K562 (cell line): Measurements from ENCODE around the gene YES1. TPM values are rescaled to one million over a fixed set of nuclear protein-coding genes. Genes with fewer than 3 reads are reported as not detected.
A peak's percentile ranks its signal among the peaks of the same experiment; 100 is the strongest.

ENCODE experiments used
- BMI1 ChIP-seq: fragments of 150-350 bp; IDR thresholded peaks from 2 replicates; pipeline ENCODE4 v1.6.1; 2014; ENCODE audit warnings: low read length
- CHD2 ChIP-seq: IDR thresholded peaks from 2 replicates; pipeline ENCODE4 v1.6.1; 2011; ENCODE audit warnings: low read depth, low read length
- CHD4 ChIP-seq: fragments of 200-600 bp; sonication (generic); IDR thresholded peaks from 3 replicates; pipeline ENCODE4 v1.6.1; 2012; ENCODE audit warnings: low read depth, mild to moderate bottlenecking, mixed read lengths, low read length, inconsistent platforms; ENCODE audit not compliant: insufficient read depth, insufficient replicate concordance, poor library complexity, severe bottlenecking
- CREM ChIP-seq: IDR thresholded peaks from 2 replicates; pipeline ENCODE4 v1.6.1; 2014; ENCODE audit warnings: antibody characterized with exemption, low read depth
- CTBP1 ChIP-seq: fragments of 450-650 bp; IDR thresholded peaks from 2 replicates; pipeline ENCODE4 v1.6.1; 2016; ENCODE audit warnings: borderline replicate concordance
- DDX20 ChIP-seq: fragments of 450-650 bp; IDR thresholded peaks from 2 replicates; pipeline ENCODE4 v1.6.1; 2016; ENCODE audit warnings: missing genetic modification characterization, low read depth, mild to moderate bottlenecking, missing compliant biosample characterization, moderate library complexity
- EGR1 ChIP-seq: fragments of 450-650 bp; conservative IDR thresholded peaks from 2 replicates; pipeline ENCODE4 v1.6.1; 2017; ENCODE audit warnings: mild to moderate bottlenecking
- EHMT2 ChIP-seq: fragments of 450-650 bp; IDR thresholded peaks from 2 replicates; pipeline ENCODE4 v1.6.1; 2018; ENCODE audit warnings: antibody characterized with exemption
- ERF ChIP-seq: fragments of 450-650 bp; formaldehyde crosslinking; IDR thresholded peaks from 2 replicates; pipeline ENCODE4 v1.4.0; 2020; ENCODE audit warnings: mild to moderate bottlenecking, mixed read lengths
- ESRRA ChIP-seq: fragments of 450-650 bp; IDR thresholded peaks from 2 replicates; pipeline ENCODE4 v1.6.1; 2014; ENCODE audit warnings: low read depth, mild to moderate bottlenecking, moderate library complexity, borderline replicate concordance
- GATA2 ChIP-seq: sonication (generic); formaldehyde crosslinking; IDR thresholded peaks from 2 replicates; pipeline ENCODE4 v1.4.0; 2020; ENCODE audit warnings: mild to moderate bottlenecking, missing genetic modification reagents
- HMG20A ChIP-seq: fragments of 450-650 bp; formaldehyde crosslinking; conservative IDR thresholded peaks from 2 replicates; pipeline ENCODE4 v1.4.0; 2020; ENCODE audit warnings: mild to moderate bottlenecking, mixed read lengths
- POLR2A ChIP-seq: fragments of 450-650 bp; conservative IDR thresholded peaks from 2 replicates; pipeline ENCODE4 v1.6.1; 2016
- TCF7 ChIP-seq: sonication (generic); IDR thresholded peaks from 2 replicates; pipeline ENCODE4 v1.6.1; 2016; ENCODE audit warnings: antibody characterized with exemption, borderline replicate concordance
- polyA plus RNA-seq, 8 experiments: library from polyadenylated mRNA; depleted of rRNA in 4 of 8; stranded (reverse) in 5 of 8; unstranded in 3 of 8; fragments of >200 nt; fragmentation: Nextera tagmentation in 2 of 8; fragmentation: Illumina TruSeq in 1 of 8; extraction: Ambion mirVana in 2 of 8; extraction: Trizol in 1 of 8; gene quantifications; 2 replicates each; pipeline versions ENCODE4 v1.2.1 to v1.2.3, GENCODE V29; 2011 to 2014; ENCODE audit warnings: inconsistent platforms in 1 of 8, missing spikeins in 1 of 8
- total RNA-seq, 7 experiments: library from RNA; depleted of rRNA in 6 of 7; stranded (reverse); fragments of >200 nt in 6 of 7; fragmentation: Illumina TruSeq in 2 of 7; extraction: Trizol in 2 of 7; gene quantifications; 2 replicates each; pipeline versions ENCODE4 v1.2.1 to v1.2.3, GENCODE V29; 2011 to 2021; ENCODE audit warnings: low replicate concordance in 1 of 7
- TF ChIP-seq, protein P1 (sequence below): IDR thresholded peaks from 2 replicates; pipeline ENCODE4 v1.6.1; 2012; ENCODE audit warnings: low read depth, low read length, improper control_type of control experiment, borderline replicate concordance
- TF ChIP-seq, protein P2 (sequence below): sonication (generic); formaldehyde crosslinking; IDR thresholded peaks from 2 replicates; pipeline ENCODE4 v1.8.1; 2023; ENCODE audit warnings: missing genetic modification reagents, mild to moderate bottlenecking, borderline replicate concordance
- TF ChIP-seq, protein P3 (sequence below): fragments of 250-450 bp; sonication (Bioruptor Pico); IDR thresholded peaks from 2 replicates; pipeline ENCODE4 v1.8.0; 2022; ENCODE audit warnings: moderate library complexity, mild to moderate bottlenecking, inconsistent platforms
- TF ChIP-seq, protein P4 (sequence below): sonication (generic); formaldehyde crosslinking; IDR thresholded peaks from 2 replicates; pipeline ENCODE4 v1.8.0; 2022; ENCODE audit warnings: mild to moderate bottlenecking, missing genetic modification reagents, borderline replicate concordance

Gene YES1
- total and polyA plus RNA-seq, 9 of the 15 experiments (the other 6 are each of a cell fraction or from before 2014, with no cell fraction given) = 37.2 to 115 (median 77.7) TPM

DNA sequence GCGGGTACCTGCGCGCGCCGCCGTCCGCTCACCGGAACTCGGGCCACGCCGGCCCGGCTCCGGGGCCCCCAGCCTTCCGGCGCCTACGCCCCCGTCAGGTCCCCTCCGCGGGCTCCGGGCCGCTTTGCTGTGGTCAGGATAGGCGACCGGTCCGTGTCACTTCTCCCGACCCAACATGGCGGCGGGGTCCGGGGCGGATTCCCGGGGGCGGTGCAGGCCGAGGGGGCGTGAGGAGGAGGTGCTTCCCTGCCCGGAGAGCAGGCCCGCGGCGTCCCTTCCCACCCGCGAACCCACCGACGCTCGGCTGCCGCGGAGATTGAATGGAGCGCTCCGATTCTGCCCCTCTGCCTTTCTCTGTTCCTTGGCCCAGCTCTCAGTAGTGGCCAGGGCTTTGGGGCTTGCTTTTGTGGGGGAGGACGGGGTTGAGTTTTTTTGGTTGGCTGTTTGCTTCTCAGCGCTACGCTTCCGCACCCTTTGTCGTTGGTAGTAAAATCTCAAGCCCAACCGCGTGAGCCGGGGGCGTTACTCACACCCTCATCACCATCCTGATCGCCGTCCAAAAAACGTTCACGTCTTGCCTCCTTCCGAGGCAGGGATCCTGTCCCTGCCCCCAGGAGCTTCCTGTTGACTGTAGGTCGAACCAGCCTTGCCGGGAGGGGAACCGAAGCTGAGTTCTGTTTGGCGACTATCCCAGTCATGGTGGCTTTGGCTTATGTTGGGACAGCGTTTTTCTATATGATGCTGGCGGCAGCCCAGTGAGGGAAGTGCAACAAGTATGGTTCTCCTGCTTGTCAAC, 532 bp upstream of the YES1 start (continued):
- TF ChIP-seq, protein P1, sequence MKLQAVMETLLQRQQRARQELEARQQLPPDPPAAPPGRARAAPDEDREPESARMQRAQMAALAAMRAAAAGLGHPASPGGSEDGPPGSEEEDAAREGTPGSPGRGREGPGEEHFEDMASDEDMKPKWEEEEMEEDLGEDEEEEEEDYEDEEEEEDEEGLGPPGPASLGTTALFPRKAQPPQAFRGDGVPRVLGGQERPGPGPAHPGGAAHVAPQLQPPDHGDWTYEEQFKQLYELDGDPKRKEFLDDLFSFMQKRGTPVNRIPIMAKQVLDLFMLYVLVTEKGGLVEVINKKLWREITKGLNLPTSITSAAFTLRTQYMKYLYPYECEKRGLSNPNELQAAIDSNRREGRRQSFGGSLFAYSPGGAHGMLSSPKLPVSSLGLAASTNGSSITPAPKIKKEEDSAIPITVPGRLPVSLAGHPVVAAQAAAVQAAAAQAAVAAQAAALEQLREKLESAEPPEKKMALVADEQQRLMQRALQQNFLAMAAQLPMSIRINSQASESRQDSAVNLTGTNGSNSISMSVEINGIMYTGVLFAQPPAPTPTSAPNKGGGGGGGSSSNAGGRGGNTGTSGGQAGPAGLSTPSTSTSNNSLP = no peak
- TF ChIP-seq, protein P2, sequence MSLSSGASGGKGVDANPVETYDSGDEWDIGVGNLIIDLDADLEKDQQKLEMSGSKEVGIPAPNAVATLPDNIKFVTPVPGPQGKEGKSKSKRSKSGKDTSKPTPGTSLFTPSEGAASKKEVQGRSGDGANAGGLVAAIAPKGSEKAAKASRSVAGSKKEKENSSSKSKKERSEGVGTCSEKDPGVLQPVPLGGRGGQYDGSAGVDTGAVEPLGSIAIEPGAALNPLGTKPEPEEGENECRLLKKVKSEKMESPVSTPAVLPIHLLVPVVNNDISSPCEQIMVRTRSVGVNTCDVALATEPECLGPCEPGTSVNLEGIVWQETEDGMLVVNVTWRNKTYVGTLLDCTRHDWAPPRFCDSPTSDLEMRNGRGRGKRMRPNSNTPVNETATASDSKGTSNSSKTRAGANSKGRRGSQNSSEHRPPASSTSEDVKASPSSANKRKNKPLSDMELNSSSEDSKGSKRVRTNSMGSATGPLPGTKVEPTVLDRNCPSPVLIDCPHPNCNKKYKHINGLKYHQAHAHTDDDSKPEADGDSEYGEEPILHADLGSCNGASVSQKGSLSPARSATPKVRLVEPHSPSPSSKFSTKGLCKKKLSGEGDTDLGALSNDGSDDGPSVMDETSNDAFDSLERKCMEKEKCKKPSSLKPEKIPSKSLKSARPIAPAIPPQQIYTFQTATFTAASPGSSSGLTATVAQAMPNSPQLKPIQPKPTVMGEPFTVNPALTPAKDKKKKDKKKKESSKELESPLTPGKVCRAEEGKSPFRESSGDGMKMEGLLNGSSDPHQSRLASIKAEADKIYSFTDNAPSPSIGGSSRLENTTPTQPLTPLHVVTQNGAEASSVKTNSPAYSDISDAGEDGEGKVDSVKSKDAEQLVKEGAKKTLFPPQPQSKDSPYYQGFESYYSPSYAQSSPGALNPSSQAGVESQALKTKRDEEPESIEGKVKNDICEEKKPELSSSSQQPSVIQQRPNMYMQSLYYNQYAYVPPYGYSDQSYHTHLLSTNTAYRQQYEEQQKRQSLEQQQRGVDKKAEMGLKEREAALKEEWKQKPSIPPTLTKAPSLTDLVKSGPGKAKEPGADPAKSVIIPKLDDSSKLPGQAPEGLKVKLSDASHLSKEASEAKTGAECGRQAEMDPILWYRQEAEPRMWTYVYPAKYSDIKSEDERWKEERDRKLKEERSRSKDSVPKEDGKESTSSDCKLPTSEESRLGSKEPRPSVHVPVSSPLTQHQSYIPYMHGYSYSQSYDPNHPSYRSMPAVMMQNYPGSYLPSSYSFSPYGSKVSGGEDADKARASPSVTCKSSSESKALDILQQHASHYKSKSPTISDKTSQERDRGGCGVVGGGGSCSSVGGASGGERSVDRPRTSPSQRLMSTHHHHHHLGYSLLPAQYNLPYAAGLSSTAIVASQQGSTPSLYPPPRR = no peak
- TF ChIP-seq POLR2A (peak; percentile 98), CHD4 (no peak), CREM (no peak), CHD2 (no peak), BMI1 (no peak), ESRRA (peak; percentile 78), GATA2 (CRISPR knock-in tag) (0 out of 2 replicates have a peak, but pooled peaks have one; percentile 63), EHMT2 (0 out of 2 replicates have a peak, but pooled peaks have one; percentile 42), ERF (no peak; the same call in 1 of the 2 replicates), EGR1 (no peak), CTBP1 (peak; percentile 74; the same call in 1 of the 2 replicates), DDX20 (tag) (no peak), TCF7 (no peak), HMG20A (CRISPR knock-in tag) (no peak)
- TF ChIP-seq, protein P3, sequence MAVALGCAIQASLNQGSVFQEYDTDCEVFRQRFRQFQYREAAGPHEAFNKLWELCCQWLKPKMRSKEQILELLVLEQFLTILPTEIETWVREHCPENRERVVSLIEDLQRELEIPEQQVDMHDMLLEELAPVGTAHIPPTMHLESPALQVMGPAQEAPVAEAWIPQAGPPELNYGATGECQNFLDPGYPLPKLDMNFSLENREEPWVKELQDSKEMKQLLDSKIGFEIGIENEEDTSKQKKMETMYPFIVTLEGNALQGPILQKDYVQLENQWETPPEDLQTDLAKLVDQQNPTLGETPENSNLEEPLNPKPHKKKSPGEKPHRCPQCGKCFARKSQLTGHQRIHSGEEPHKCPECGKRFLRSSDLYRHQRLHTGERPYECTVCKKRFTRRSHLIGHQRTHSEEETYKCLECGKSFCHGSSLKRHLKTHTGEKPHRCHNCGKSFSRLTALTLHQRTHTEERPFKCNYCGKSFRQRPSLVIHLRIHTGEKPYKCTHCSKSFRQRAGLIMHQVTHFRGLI (CRISPR knock-in tag) = no peak; the same call in 1 of the 2 replicates
- TF ChIP-seq, protein P4, sequence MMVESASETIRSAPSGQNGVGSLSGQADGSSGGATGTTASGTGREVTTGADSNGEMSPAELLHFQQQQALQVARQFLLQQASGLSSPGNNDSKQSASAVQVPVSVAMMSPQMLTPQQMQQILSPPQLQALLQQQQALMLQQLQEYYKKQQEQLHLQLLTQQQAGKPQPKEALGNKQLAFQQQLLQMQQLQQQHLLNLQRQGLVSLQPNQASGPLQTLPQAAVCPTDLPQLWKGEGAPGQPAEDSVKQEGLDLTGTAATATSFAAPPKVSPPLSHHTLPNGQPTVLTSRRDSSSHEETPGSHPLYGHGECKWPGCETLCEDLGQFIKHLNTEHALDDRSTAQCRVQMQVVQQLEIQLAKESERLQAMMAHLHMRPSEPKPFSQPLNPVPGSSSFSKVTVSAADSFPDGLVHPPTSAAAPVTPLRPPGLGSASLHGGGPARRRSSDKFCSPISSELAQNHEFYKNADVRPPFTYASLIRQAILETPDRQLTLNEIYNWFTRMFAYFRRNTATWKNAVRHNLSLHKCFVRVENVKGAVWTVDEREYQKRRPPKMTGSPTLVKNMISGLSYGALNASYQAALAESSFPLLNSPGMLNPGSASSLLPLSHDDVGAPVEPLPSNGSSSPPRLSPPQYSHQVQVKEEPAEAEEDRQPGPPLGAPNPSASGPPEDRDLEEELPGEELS (CRISPR knock-in tag) = 0 out of 2 replicates have a peak, but pooled peaks have one; percentile 51
